HepG2 (cell line): ENCODE measurements around the gene CBFA2T2.

Experiments
- CTCF ChIP-seq: sonication (generic); formaldehyde crosslinking; IDR thresholded peaks from 2 replicates; pipeline ENCODE4 v1.5.0; 2020; ENCODE audit warnings: mild to moderate bottlenecking, missing genetic modification reagents, moderate library complexity
- ESRRA ChIP-seq: sonication (generic); formaldehyde crosslinking; IDR thresholded peaks from 2 replicates; pipeline ENCODE4 v1.5.1; 2020; ENCODE audit warnings: mild to moderate bottlenecking, low read depth, missing genetic modification reagents

- TF ChIP-seq CTCF (CRISPR knock-in tag), result no peak
- peak; percentile 90 for TF ChIP-seq ESRRA (CRISPR knock-in tag)
Observed at GRCh38 chr20:33441142-33441955, 48.5 kb upstream of the CBFA2T2 start.
